SH-SY5Y (cell line): Measurements from ENCODE around the gene TMEM235.

Experiments used
- GATA2 ChIP-seq: IDR thresholded peaks from 2 replicates; pipeline ENCODE4 v1.6.1; 2011; ENCODE audit warnings: mild to moderate bottlenecking, low read depth, low read length
- GATA3 ChIP-seq: IDR thresholded peaks from 2 replicates; pipeline ENCODE4 v1.6.1; 2011; ENCODE audit warnings: low read depth, mild to moderate bottlenecking, low read length, moderate library complexity

DNA sequence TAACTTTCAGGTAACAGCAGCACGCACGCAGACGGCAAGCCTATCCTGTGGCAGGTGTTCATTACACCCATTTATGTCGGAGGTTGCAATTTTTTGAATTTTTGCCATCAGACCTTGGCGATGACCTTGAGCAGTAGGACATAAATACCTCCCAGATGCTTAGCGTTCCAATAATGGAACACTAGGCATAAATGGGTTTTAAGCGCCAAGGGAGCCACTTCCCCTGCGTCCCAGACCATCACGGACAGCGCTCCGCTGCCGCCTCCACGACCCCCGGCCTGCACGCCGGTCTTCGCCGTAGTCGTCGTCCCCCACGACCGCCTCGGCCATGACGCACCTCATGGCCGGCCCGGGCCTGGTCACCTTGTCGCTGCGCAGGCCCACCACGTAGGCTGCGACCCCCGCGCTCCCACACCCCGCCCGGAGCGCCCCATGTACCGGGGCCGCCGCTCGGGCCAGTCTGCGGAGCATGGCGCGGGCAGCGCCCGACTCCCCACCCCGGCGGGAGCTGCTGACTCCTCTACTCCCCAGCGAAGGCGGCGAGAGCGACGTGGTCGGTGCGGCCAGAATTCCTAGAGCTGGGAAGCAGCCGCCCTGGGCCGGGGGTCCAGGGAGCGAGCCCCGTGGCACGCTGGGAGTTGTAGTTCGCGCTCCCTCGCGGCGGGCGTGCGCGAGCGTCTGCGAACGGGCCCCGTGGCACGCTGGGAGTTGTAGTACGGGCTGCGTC, 22.7 kb downstream of the TMEM235 start:
- TF ChIP-seq GATA2 (no peak), GATA3 (no peak)
